Panc1 (cell line): ENCODE data around the gene FUNDC2. TPM values are rescaled to one million over a fixed set of nuclear protein-coding genes. Genes with fewer than 3 reads are reported as not detected.

ENCODE experiments used
- ATAC-seq: fragments of 200-7000 bp; cut with Tn5 transposase; 2 replicates; pipeline ENCODE4 v1.9.1; 2020; ENCODE audit warnings: mild to moderate bottlenecking, moderate library complexity
- BruUV-seq: library from RNA; stranded (reverse); fragments of 400-500 nt; replicated peaks from 2 replicates; lab custom pipeline; 2021; lab: Mats Ljungman, UMichigan
- CTCF ChIA-PET: fragments of 300-600 bp; sonication (Branson Sonifier 250); formaldehyde crosslinking; loops from one replicate; lab custom pipeline; 2022; ENCODE audit warnings: antibody characterized with exemption; lab: Charles Lee
- POLR2A ChIA-PET: fragments of 300-600 bp; sonication (Branson Sonifier 250); formaldehyde crosslinking; loops from one replicate; lab custom pipeline; 2022; ENCODE audit warnings: antibody characterized with exemption; lab: Charles Lee
- DNase-seq: peaks from one replicate; pipeline ENCODE4 v3.0.0-alpha.2; 2010; ENCODE audit warnings: low read depth, low spot score
- H3K27ac ChIP-seq: 2 replicates; pipeline ENCODE4 v1.5.1; 2011; ENCODE audit warnings: mild to moderate bottlenecking, low read length, inconsistent platforms
- H3K27me3 ChIP-seq: fragments of 200-500 bp; sonication (Bioruptor generic); 2 replicates; pipeline ENCODE4 v1.6.0; 2014; ENCODE audit warnings: low read length, inconsistent platforms; ENCODE audit not compliant: control insufficient read depth, insufficient read depth
- H3K36me3 ChIP-seq: fragments of 200-500 bp; sonication (Bioruptor generic); 2 replicates; pipeline ENCODE4 v1.5.1; 2014; ENCODE audit warnings: inconsistent platforms, mild to moderate bottlenecking, low read length, moderate library complexity; ENCODE audit not compliant: control insufficient read depth, insufficient read depth
- H3K4me1 ChIP-seq: 2 replicates; pipeline ENCODE4 v1.5.1; 2011; ENCODE audit warnings: inconsistent platforms, mild to moderate bottlenecking, low read length, moderate library complexity; ENCODE audit not compliant: control insufficient read depth, insufficient read depth
- H3K4me3 ChIP-seq, 2 experiments: 2 replicates each; pipeline ENCODE4 v1.5.1; 2011 to 2012; ENCODE audit warnings: low read depth in 2 of 2, low read length in 2 of 2, mild to moderate bottlenecking in 2 of 2, inconsistent platforms in 1 of 2, moderate library complexity in 1 of 2
- H3K9me3 ChIP-seq: fragments of 200-500 bp; sonication (Bioruptor generic); 2 replicates; pipeline ENCODE4 v1.5.1; 2014; ENCODE audit warnings: low read depth, mild to moderate bottlenecking, inconsistent platforms, low read length, moderate library complexity; ENCODE audit not compliant: control insufficient read depth, insufficient read depth
- CTCF ChIP-seq: fragments of 450-650 bp; IDR thresholded peaks from 2 replicates; pipeline ENCODE4 v1.5.1; 2017; ENCODE audit warnings: mild to moderate bottlenecking
- POLR2AphosphoS5 ChIP-seq: IDR thresholded peaks from 2 replicates; pipeline ENCODE4 v1.6.1; 2012; ENCODE audit warnings: mild to moderate bottlenecking, low read depth, low read length, moderate library complexity
- REST ChIP-seq, 2 experiments: IDR thresholded peaks; 2 replicates each; pipeline ENCODE4 v1.6.1; 2011 to 2012; ENCODE audit warnings: low read depth in 2 of 2, control low read depth in 1 of 2, low read length in 1 of 2, mild to moderate bottlenecking in 1 of 2, moderate library complexity in 1 of 2; ENCODE audit not compliant: insufficient read depth in 1 of 2
- SIN3A ChIP-seq: IDR thresholded peaks from 2 replicates; pipeline ENCODE4 v1.6.1; 2012; ENCODE audit warnings: low read depth, mild to moderate bottlenecking, low read length, moderate library complexity, borderline replicate concordance; ENCODE audit not compliant: insufficient read depth
- TCF7L2 ChIP-seq: IDR thresholded peaks from 2 replicates; pipeline ENCODE4 v1.6.1; 2011; ENCODE audit warnings: mild to moderate bottlenecking, low read depth, low read length, inconsistent platforms
- in situ Hi-C: cut with HindIII; loops from 2 replicates; pipeline ENCODE4 v1.10.0; 2016; ENCODE audit warnings: low sequenced_read_pairs, low pct_unique_long_range_greater_than_20kb
- intact Hi-C: fragments of 100-400 bp; cut with micrococcal nuclease; formaldehyde crosslinking; loops from one replicate; pipeline ENCODE4 v1.10.0; 2022; ENCODE audit not compliant: unreplicated experiment
- total RNA-seq: library from RNA; stranded (reverse); gene quantifications from one replicate; pipeline ENCODE4 v1.2.1, GENCODE V29; 2021; ENCODE audit not compliant: unreplicated experiment

The FUNDC2 gene
- total RNA-seq, 1 experiment from 2014 or later, result 68.8 TPM

GRCh38 chrX:155035688-155036087, 9.0 kb downstream of the FUNDC2 start:
- peaks cover 3% of the 10 kb centered on the region; the same call in 1 of the 2 replicates for H3K9me3 ChIP-seq
- H3K4me3 ChIP-seq, result no peak overlapping the region
- no peaks in the 10 kb centered on the region for H3K27me3 ChIP-seq
- no peak overlapping the region for H3K27ac ChIP-seq
- intact Hi-C loops, result no loop called here
- ChIA-PET POLR2A (no interaction called here), CTCF (no interaction called here)
- ATAC-seq, result no peak
- TF ChIP-seq CTCF (no peak), SIN3A (no peak), TCF7L2 (no peak), REST (IDR thresholded peaks at IDR 0.05; ENCODE audit: insufficient read depth in 1 of 2, low read depth in 2 of 2, low read length in 1 of 2) (no peak), POLR2AphosphoS5 (no peak)
- in situ Hi-C loops, result no loop called here
- H3K4me1 ChIP-seq, result no peaks in the 10 kb centered on the region
- DNase-seq, result no peak
- no TSS peak for BruUV-seq
- H3K36me3 ChIP-seq, result no peaks in the 10 kb centered on the region

GRCh38 chrX:155046129-155046810, 19.6 kb downstream of the FUNDC2 start:
- Histone ChIP-seq H3K4me3 (no peak overlapping the region), H3K9me3 (no peaks in the 10 kb centered on the region), H3K36me3 (no peaks in the 10 kb centered on the region), H3K27ac (no peak overlapping the region), H3K27me3 (no peaks in the 10 kb centered on the region), H3K4me1 (no peaks in the 10 kb centered on the region)
- intact Hi-C loops, result no loop called here
- POLR2A ChIA-PET, result no interaction called here
- in situ Hi-C loops, result no loop called here
- CTCF ChIA-PET, result no interaction called here
- TF ChIP-seq SIN3A (no peak), REST (IDR thresholded peaks at IDR 0.05; ENCODE audit: insufficient read depth in 1 of 2, low read depth in 2 of 2, low read length in 1 of 2) (no peak), POLR2AphosphoS5 (no peak), TCF7L2 (no peak), CTCF (no peak)
- DNase-seq (no peak), ATAC-seq (no peak)
- BruUV-seq, result no TSS peak
